ENCODE data around the gene GFOD1.
A peak's percentile ranks its signal among the peaks of the same experiment; 100 is the strongest.

GFOD1 gene

DNA sequence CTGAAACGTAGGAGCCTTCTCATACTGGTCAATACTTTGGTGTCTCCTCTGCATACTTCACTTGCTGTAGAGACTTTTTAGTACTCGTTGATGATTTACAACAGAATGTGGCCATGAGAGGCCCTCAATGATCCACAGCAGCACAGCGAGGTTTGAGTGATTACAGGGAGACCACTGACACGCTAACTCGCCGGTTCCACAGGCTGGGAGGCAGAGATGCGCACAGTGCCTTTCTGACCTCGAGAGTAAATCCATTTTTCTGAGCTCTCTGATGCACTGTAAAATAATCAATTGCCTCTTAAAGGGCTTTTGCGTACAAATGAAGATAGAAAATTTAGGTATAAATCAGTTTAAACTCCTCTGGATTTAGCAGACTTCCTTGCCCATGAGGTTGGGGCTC, 102.9 kb downstream of the GFOD1 start:
- no peak for DNase-seq (ENCODE audit: low read depth in 1 of 2, low spot score in 1 of 2)
- in situ Hi-C loops (cut with HindIII; ENCODE audit: low pct_unique_long_range_greater_than_20kb, low sequenced_read_pairs), result no loop called here
- TF ChIP-seq JUND (IDR thresholded peaks at IDR 0.05; ENCODE audit: low read depth), result no peak

DNA sequence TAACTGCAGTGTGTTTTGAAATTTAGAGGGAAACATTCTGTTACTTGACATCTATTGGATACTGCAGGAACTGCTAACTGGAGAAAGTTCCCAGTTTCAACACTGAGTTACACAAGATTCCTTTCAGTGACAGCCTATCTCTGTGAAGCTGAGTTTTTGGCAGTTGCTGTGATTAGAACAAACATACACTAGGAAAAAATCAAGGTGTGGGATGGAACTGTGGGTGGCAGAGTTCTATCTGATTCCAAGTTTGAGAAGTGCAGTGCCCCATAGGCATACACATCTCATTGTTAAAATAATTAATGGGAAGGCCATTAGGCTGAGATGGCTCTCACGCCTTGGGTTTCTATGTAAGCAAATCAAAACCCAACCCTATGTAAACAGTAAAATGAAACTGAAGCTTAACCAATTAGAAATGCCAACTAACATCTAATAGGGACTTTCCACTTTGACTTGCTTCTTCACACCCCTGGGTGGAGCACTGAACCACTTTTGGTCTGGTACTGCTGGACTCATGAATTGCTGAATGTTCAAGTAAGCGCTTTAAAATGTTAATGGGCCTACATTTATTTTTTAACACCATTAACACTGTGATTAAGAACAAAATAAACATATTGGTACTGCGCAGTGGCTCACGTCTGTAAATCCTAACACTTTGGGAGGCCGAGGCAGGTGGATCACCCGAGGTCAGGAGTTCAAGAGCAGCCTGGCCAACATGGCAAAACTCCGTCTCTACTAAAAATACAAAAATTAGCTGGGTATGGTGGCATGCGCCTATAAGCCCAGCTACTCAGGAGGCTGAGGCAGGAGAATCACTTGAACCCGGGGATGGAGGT, 103.9 kb downstream of the GFOD1 start:
- in situ Hi-C loops (cut with HindIII; ENCODE audit: low pct_unique_long_range_greater_than_20kb, low sequenced_read_pairs), result no loop called here
- no peak for TF ChIP-seq JUND (IDR thresholded peaks at IDR 0.05; ENCODE audit: low read depth)
- DNase-seq (ENCODE audit: low read depth in 1 of 2, low spot score in 1 of 2), result peak in 1 of 2 experiments; percentile 66

DNA sequence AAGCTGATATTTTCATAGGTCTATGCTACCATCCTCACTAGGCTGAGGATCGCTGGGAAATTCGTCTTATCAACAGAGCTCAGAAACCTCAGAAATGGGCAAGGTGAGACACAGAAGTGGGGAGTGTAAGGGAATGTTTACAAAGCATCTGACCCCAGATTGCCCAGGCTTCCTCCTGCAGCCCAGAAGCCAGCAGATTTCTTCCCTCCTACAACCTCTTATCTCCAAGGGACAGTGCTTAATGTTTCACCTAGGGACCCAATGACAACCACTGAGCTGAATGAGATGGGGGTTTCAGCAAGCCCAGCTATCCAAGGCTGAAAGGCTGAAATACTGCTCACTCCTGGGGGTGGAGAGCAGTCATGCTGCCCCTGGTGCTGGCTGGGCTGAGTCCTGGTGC, 106.6 kb downstream of the GFOD1 start:
- no peak for DNase-seq (ENCODE audit: low read depth in 1 of 2, low spot score in 1 of 2)
- no peak for TF ChIP-seq JUND (IDR thresholded peaks at IDR 0.05; ENCODE audit: low read depth)
- in situ Hi-C loops (cut with HindIII; ENCODE audit: low pct_unique_long_range_greater_than_20kb, low sequenced_read_pairs), result no loop called here

DNA sequence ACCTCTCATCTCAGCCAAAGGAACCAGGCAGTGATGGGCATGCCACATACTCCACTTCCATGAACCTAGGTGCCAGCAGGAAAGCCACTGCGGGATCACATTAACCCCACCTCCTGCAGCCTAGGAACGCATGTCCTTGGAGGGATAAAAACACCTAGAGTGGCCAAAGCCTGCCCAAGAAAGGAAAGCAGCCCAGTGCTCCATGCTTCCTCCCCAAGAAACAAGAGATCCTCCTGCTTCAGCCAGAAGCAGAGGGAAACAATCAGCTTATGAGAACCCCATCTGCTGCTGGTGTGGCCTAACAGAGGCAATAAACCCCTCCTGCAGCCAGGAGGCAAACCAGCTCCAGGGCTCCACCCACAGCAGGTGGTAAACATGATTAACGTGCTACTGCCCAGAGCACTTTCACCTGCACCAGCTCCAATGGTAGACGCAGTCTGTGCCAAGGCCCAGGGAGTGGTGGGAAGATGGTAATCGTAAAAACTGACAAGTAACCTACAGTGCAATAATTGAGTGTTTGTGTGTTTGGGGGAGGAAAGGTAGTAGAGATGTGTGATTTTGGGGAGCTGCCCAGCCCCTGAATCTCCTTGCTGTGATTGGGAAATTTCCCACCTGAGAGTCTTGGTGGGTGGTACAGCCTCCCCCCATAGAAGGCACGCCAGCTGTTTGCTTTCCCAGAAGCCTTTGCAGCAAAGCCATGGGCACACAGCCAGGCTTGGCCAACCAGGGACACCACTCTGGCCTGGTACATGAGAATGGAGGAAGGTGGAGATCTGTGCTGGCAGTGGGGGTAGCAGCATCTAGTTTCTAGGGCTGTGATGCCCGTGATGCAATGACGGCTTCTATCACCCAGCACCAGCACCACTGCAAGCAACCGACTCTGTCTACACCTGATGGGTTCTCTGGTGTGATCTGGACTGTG, 108.5 kb downstream of the GFOD1 start:
- in situ Hi-C loops (cut with HindIII; ENCODE audit: low pct_unique_long_range_greater_than_20kb, low sequenced_read_pairs), result no loop called here
- TF ChIP-seq JUND (IDR thresholded peaks at IDR 0.05; ENCODE audit: low read depth), result no peak
- DNase-seq (ENCODE audit: low read depth in 1 of 2, low spot score in 1 of 2), result peak in 1 of 2 experiments; percentile 91

DNA sequence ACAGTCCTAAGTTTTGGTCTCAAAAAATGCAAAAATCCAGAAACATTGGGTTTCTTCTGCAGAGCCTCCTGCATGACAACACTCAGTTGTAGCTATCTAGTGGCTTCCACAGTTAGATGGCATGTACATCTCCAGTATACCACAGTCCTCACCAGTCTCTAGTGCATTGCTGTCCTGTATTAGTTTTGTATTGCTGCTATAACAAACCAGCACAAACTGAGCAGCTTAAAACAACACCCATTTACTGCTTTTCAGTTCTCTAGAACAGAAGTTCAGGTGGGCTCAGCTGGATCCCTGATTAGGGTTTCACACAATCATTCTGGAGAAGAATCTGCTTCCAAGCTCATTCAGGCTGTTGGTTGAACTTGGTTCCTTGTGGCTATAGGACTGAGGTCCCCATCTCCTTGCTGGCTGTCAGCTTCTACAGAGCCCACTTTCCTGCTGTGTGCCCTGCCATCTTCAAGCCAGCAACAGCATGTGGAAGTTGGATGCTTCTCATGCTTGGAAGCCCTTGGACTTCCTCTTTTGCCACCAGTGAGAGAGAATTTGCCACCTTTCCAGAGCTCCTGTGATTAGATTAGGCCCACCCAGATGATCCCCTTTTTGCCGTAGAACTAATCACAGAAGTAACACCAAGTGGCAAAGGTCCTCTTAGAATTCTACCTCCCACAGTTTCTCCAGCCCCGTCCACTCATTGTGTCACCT, 110.2 kb downstream of the GFOD1 start:
- no peak for DNase-seq (ENCODE audit: low read depth in 1 of 2, low spot score in 1 of 2)
- in situ Hi-C loops (cut with HindIII; ENCODE audit: low pct_unique_long_range_greater_than_20kb, low sequenced_read_pairs), result no loop called here
- no peak for TF ChIP-seq JUND (IDR thresholded peaks at IDR 0.05; ENCODE audit: low read depth)

DNA sequence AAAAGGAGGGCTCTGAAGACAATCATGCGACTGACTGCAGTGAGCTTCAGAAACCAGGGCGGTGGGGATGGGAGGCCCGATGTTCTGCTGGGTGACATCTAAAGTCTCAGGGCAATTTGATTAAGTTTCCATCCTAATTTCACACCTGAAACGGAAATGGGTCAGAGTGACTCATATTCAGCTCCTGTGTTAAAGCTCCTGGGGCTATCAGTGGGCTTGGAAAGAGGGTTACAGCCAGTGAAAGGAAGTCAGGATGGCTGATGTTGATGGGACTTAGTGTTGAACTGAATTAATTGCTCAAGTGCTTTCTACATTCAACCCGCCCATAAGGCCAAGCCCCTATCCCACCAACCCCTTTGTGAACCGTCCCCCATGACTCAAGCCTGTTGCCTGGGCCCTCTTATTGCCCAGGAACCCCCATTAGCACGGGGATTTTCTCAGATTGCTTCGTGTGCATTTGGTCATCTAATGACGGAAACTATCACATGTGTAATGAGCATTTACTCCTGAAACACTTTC, 112.0 kb downstream of the GFOD1 start:
- no peak for DNase-seq (ENCODE audit: low read depth in 1 of 2, low spot score in 1 of 2)
- in situ Hi-C loops (cut with HindIII; ENCODE audit: low pct_unique_long_range_greater_than_20kb, low sequenced_read_pairs), result no loop called here
- TF ChIP-seq JUND (IDR thresholded peaks at IDR 0.05; ENCODE audit: low read depth), result no peak

DNA sequence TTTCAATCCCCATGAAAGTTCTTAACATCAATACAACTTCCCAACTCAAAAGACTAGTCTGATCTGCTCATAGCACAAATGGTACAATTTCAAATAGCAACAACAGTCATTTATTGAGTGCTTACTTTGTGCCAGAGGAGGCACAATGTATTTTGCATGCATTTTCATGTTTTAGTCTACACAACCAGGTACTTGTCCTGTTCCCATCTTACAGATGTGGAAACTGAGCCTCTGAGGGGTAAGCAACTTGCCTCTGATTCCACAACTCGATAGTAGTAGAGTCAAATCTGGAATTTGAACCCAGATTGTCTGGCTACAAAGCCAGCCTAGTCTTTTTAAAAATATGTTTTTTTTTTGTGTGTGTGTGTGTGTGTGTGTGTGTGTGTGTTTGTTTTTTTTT, 113.5 kb downstream of the GFOD1 start:
- in situ Hi-C loops (cut with HindIII; ENCODE audit: low pct_unique_long_range_greater_than_20kb, low sequenced_read_pairs), result no loop called here
- DNase-seq (ENCODE audit: low read depth in 1 of 2, low spot score in 1 of 2), result no peak
- no peak for TF ChIP-seq JUND (IDR thresholded peaks at IDR 0.05; ENCODE audit: low read depth)

DNA sequence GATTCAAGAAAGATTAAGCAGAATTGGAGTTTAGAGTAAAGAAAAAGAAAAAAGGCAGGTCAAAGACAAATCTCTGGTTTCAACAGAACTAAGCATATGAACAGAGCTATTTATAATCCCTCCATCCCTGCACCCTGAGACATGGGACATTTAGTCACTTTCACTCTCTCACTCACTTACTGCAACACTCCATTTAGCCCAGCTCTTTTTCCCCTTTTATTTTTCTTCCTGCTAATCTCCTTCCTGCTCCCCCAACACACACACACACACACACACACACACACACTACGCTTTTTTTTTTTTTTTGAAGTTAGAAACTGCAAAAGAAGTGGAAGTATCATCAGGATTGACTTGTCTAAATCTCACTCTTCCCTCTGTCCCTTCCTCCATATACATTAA, 113.9 kb downstream of the GFOD1 start:
- in situ Hi-C loops (cut with HindIII; ENCODE audit: low pct_unique_long_range_greater_than_20kb, low sequenced_read_pairs), result no loop called here
- DNase-seq (ENCODE audit: low read depth in 1 of 2, low spot score in 1 of 2), result no peak
- no peak for TF ChIP-seq JUND (IDR thresholded peaks at IDR 0.05; ENCODE audit: low read depth)

DNA sequence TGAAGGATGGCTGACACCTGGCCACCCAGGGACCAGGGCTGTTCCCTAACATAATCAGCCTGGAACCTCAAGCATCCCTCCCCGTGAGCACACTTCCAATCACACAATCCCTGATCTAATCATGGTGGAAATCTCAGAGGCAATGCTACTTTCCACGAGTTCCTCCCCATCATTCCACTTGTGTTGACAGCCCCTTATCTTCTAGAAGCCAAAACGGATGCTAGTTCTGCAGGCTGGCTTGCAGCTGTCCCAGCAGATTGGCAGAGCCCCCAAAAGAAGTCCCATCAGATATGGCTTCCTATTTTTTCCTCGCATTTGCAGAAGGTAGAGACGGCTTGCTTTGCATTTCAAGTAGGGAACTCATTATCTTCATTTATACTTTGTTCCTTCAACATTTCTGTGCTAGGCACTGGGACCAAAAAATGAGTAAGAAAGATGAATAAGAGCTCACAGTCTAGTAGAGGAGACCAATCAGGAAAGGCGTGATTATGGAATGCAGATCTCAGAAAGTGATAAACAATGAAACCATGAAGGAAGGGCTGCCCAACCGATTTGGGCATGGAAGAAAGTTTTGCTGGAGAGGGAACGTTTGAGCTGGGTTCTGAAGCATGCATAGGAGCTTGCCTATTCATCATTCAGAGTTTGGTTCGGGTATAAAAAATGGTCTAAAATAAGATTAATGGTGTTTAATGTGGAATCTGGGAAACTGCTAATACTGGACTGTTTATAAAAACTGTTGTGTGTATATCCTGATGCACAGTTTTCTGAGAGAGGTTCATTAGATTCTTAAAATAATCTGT, 114.5 kb downstream of the GFOD1 start:
- no peak for DNase-seq (ENCODE audit: low read depth in 1 of 2, low spot score in 1 of 2)
- no peak for TF ChIP-seq JUND (IDR thresholded peaks at IDR 0.05; ENCODE audit: low read depth)
- in situ Hi-C loops (cut with HindIII; ENCODE audit: low pct_unique_long_range_greater_than_20kb, low sequenced_read_pairs), result no loop called here

DNA sequence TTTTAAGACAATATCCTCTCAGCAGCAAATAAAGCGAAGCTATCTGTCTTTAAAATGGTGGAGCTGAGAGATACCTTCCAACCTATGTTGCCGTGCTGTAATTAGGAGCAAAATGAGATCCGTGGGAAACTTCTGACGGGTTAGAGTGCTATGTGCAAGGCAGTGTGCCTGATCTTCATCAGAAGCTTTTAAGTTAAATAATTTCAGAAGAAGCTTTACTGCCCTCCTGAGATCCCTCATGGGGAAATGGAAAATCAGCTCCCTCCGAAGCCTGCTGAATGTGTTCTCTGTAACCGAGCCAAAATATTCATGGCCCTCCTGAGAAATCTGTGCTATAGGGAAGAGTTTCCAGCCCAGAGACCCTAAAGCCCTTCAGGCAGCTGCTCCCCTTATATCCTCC, 115.3 kb downstream of the GFOD1 start:
- in situ Hi-C loops (cut with HindIII; ENCODE audit: low pct_unique_long_range_greater_than_20kb, low sequenced_read_pairs), result no loop called here
- no peak for TF ChIP-seq JUND (IDR thresholded peaks at IDR 0.05; ENCODE audit: low read depth)
- no peak for DNase-seq (ENCODE audit: low read depth in 1 of 2, low spot score in 1 of 2)

DNA sequence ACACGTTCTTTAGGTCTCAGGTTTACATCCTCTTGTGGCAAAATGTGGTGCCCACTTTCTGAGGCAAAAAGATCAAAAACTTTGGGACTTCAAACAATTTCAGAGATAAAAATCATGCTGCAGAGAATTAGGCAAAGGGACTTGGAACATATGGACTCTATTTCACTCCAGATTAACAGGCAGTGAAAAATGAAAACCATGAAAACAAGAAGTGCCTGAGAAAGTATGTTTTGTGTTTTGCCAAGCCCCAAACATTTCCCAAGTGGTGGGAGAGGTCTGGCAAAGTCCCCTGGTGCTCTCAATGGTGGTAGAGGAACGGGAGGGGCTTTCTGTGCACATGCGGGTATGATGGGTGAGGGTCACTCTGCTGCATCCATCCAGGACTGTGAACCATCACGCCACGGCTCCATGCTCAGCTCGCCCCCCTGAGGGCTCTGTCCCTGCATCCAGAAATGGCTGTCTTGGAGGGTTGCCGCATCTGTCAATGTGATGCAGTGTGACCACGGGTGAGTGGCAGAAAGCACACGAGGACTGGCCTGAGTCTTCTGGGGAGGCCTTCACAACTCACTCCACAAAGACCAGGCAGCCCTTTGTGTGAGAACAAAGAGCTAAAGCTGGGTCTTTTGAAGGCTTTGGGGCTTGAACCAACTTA, 115.9 kb downstream of the GFOD1 start:
- no peak for TF ChIP-seq JUND (IDR thresholded peaks at IDR 0.05; ENCODE audit: low read depth)
- DNase-seq (ENCODE audit: low read depth in 1 of 2, low spot score in 1 of 2), result no peak
- in situ Hi-C loops (cut with HindIII; ENCODE audit: low pct_unique_long_range_greater_than_20kb, low sequenced_read_pairs), result no loop called here
